ENCODE results near the gene AIG1. TPM values are rescaled to one million over a fixed set of nuclear protein-coding genes. Genes with fewer than 3 reads are reported as not detected.

The AIG1 gene
- polyA plus RNA-seq, 1 experiment, result 43.2 TPM

GRCh38 chr6:143107440-143107839 is 46.8 kb downstream of the AIG1 start:
- CTCF ChIA-PET, result no interaction called here
- POLR2A ChIA-PET, result no interaction called here

GRCh38 chr6:143107911-143108761 is 47.4 kb downstream of the AIG1 start:
- Histone ChIP-seq H3K27me3 (ENCODE audit: control insufficient read depth, insufficient read depth, low read length) (no peaks in the 10 kb centered on the region), H3K4me3 (ENCODE audit: low read depth, low read length) (no peak overlapping the region), H3K36me3 (ENCODE audit: control insufficient read depth, insufficient read depth, low read length) (no peaks in the 10 kb centered on the region)
- TF ChIP-seq CTCF (IDR thresholded peaks at IDR 0.05; ENCODE audit: insufficient read depth, low read depth, low read length), result no peak
- CTCF ChIA-PET, result interaction anchor here (0.5 kb wide), 1 partner anchor 770 kb away, joined by 3 read pairs; no protein-coding TSS in a partner anchor
- POLR2A ChIA-PET, result no interaction called here
- no peak for DNase-seq (ENCODE audit: low read depth)

More at GRCh38 chr6:143107440-143107839, 46.8 kb downstream of the AIG1 start:
- no peak for DNase-seq (ENCODE audit: low read depth)
- Histone ChIP-seq H3K27me3 (ENCODE audit: control insufficient read depth, insufficient read depth, low read length) (no peaks in the 10 kb centered on the region), H3K4me3 (ENCODE audit: low read depth, low read length) (no peak overlapping the region), H3K36me3 (ENCODE audit: control insufficient read depth, insufficient read depth, low read length) (no peaks in the 10 kb centered on the region)
- TF ChIP-seq CTCF (IDR thresholded peaks at IDR 0.05; ENCODE audit: insufficient read depth, low read depth, low read length), result no peak

- H3K36me3 ChIP-seq (ENCODE audit: control insufficient read depth, insufficient read depth, low read length), result no peaks in the 10 kb centered on the region
- ChIA-PET CTCF (interaction anchor here (0.8 kb wide), 1 partner anchor 13 kb away, joined by 3 read pairs; no protein-coding TSS in a partner anchor), POLR2A (no interaction called here)
- no peak for TF ChIP-seq CTCF (IDR thresholded peaks at IDR 0.05; ENCODE audit: insufficient read depth, low read depth, low read length)
- H3K4me3 ChIP-seq (ENCODE audit: low read depth, low read length), result no peak overlapping the region
- H3K27me3 ChIP-seq (ENCODE audit: control insufficient read depth, insufficient read depth, low read length), result no peaks in the 10 kb centered on the region
- no peak for DNase-seq (ENCODE audit: low read depth)
Observed at GRCh38 chr6:143109196-143109595, 48.5 kb downstream of the AIG1 start.

- no peaks in the 10 kb centered on the region for H3K27me3 ChIP-seq (ENCODE audit: control insufficient read depth, insufficient read depth, low read length)
- no peak for DNase-seq (ENCODE audit: low read depth)
- no peak for TF ChIP-seq CTCF (IDR thresholded peaks at IDR 0.05; ENCODE audit: insufficient read depth, low read depth, low read length)
- ChIA-PET POLR2A (no interaction called here), CTCF (no interaction called here)
- H3K4me3 ChIP-seq (ENCODE audit: low read depth, low read length), result no peak overlapping the region
- H3K36me3 ChIP-seq (ENCODE audit: control insufficient read depth, insufficient read depth, low read length), result no peaks in the 10 kb centered on the region
Observed at GRCh38 chr6:143110572-143110971, 49.9 kb downstream of the AIG1 start.

- DNase-seq (ENCODE audit: low read depth), result no peak
- Histone ChIP-seq H3K36me3 (ENCODE audit: control insufficient read depth, insufficient read depth, low read length) (no peaks in the 10 kb centered on the region), H3K27me3 (ENCODE audit: control insufficient read depth, insufficient read depth, low read length) (no peaks in the 10 kb centered on the region), H3K4me3 (ENCODE audit: low read depth, low read length) (no peak overlapping the region)
- ChIA-PET CTCF (no interaction called here), POLR2A (no interaction called here)
- no peak for TF ChIP-seq CTCF (IDR thresholded peaks at IDR 0.05; ENCODE audit: insufficient read depth, low read depth, low read length)
Observed at GRCh38 chr6:143110996-143111395, 50.3 kb downstream of the AIG1 start.
